AG04450 (cell line): ENCODE measurements around the gene GOSR2. TPM values are rescaled to one million over a fixed set of nuclear protein-coding genes. Genes with fewer than 3 reads are reported as not detected.

Source experiments
- CTCF ChIA-PET: fragments of 300-600, 350-600 bp; formaldehyde crosslinking; extraction: SDS; loops from one replicate; lab custom pipeline; 2022; ENCODE audit warnings: antibody characterized with exemption, inconsistent platforms; lab: Charles Lee
- POLR2A ChIA-PET: fragments of 350-600 bp; formaldehyde crosslinking; extraction: SDS; loops from one replicate; lab custom pipeline; 2021; ENCODE audit warnings: antibody characterized with exemption, inconsistent platforms; lab: Yijun Ruan, JAX
- DNase-seq: peaks from one replicate; pipeline ENCODE4 v3.0.0-alpha.2; 2011; ENCODE audit warnings: low read depth, low spot score
- H3K27ac ChIP-seq: one replicate; pipeline ENCODE4 v1.5.1; 2012; ENCODE audit warnings: low read depth, low read length, control low read depth
- H3K27me3 ChIP-seq: one replicate; pipeline ENCODE4 v1.6.0; 2012; ENCODE audit warnings: low read length; ENCODE audit not compliant: control insufficient read depth, insufficient read depth
- H3K4me3 ChIP-seq: 2 replicates; pipeline ENCODE4 v1.5.1; 2011; ENCODE audit warnings: mild to moderate bottlenecking, low read depth, low read length, control low read depth
- H3K9me3 ChIP-seq: 2 replicates; pipeline ENCODE4 v1.5.1; 2012; ENCODE audit warnings: low read length; ENCODE audit not compliant: control insufficient read depth, insufficient read depth
- CTCF ChIP-seq: IDR thresholded peaks from 2 replicates; pipeline ENCODE4 v1.5.1; 2011; ENCODE audit warnings: low read depth, low read length, control low read depth, inconsistent platforms
- polyA plus RNA-seq: library from polyadenylated mRNA; depleted of rRNA; stranded (reverse); fragments of >200 nt; gene quantifications from 2 replicates; pipeline ENCODE4 v1.2.3, GENCODE V29; 2011

GOSR2 gene
- polyA plus RNA-seq, 1 experiment, result 87.7 TPM

- no peak for DNase-seq
- Histone ChIP-seq H3K9me3 (no peaks in the 10 kb centered on the region; the same call in 1 of the 2 replicates), H3K4me3 (no peak overlapping the region), H3K27me3 (peaks cover 32% of the 10 kb centered on the region), H3K27ac (no peak overlapping the region)
- ChIA-PET CTCF (no interaction called here), POLR2A (no interaction called here)
- no peak for TF ChIP-seq CTCF
These were observed 48.8 kb downstream of the GOSR2 start for GRCh38 chr17:46971647-46972300.

- no peak for DNase-seq
- CTCF ChIA-PET, result no interaction called here
- H3K27ac ChIP-seq, result no peak overlapping the region
- no peak overlapping the region for H3K4me3 ChIP-seq
- TF ChIP-seq CTCF, result no peak
- H3K27me3 ChIP-seq, result peaks cover 32% of the 10 kb centered on the region
- H3K9me3 ChIP-seq, result no peaks in the 10 kb centered on the region; the same call in 1 of the 2 replicates
- POLR2A ChIA-PET, result no interaction called here
These were observed 49.4 kb downstream of the GOSR2 start for GRCh38 chr17:46972346-46972745.

DNA sequence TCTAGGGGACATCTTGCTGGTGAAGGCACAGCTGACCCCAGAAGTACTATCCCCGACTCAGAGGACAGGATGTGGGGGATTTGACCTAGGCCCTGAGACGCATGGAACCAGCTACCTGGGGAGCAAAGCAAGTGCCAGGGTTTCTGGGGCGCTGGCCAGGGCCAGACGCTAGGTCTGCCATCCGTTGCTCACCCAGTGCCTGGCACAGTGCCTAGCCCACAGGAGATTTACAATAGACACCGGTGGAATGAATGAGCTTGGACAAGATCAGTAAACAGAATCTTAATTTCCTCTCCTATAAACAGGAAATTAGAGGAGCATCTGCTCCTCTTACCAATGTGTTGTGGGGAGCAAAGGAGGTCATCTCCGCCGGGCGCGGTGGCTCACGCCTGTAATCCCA is 51.1 kb downstream of the GOSR2 start:
- peaks cover 40% of the 10 kb centered on the region for H3K27me3 ChIP-seq
- TF ChIP-seq CTCF, result no peak
- no peak overlapping the region for H3K4me3 ChIP-seq
- DNase-seq, result no peak
- ChIA-PET POLR2A (no interaction called here), CTCF (interaction anchor here (0.7 kb wide), 1 partner anchor 1334 kb away, joined by 4 read pairs; no protein-coding TSS in a partner anchor)
- no peaks in the 10 kb centered on the region; the same call in 1 of the 2 replicates for H3K9me3 ChIP-seq
- no peak overlapping the region for H3K27ac ChIP-seq

DNA sequence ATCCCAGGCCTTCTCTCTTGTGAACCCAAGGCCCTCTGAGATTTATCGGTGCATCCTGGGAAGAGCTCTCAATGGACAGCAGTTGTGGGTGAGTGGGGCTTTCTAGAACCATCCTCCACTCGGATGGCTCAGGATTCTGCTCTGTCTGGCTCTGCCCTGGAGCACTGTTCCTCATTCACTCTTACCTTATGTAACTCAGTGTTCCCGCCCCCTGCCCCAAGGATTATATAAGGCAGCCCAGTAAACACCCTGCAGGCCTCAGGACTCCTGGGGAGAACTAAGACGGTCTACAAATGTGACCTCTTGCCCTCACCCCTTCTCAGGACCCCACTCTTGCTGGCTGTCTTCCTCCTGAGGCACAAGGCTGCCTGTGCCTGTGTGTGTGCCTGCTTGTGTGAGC is 52.3 kb downstream of the GOSR2 start:
- no peak for TF ChIP-seq CTCF
- no peaks in the 10 kb centered on the region; the same call in 1 of the 2 replicates for H3K9me3 ChIP-seq
- DNase-seq, result no peak
- no peak overlapping the region for H3K4me3 ChIP-seq
- no peak overlapping the region for H3K27ac ChIP-seq
- peaks cover 42% of the 10 kb centered on the region for H3K27me3 ChIP-seq
- POLR2A ChIA-PET, result interaction anchor here (0.6 kb wide), 1 partner anchor 33 kb away, joined by 4 read pairs; no protein-coding TSS in a partner anchor
- CTCF ChIA-PET, result no interaction called here

DNA sequence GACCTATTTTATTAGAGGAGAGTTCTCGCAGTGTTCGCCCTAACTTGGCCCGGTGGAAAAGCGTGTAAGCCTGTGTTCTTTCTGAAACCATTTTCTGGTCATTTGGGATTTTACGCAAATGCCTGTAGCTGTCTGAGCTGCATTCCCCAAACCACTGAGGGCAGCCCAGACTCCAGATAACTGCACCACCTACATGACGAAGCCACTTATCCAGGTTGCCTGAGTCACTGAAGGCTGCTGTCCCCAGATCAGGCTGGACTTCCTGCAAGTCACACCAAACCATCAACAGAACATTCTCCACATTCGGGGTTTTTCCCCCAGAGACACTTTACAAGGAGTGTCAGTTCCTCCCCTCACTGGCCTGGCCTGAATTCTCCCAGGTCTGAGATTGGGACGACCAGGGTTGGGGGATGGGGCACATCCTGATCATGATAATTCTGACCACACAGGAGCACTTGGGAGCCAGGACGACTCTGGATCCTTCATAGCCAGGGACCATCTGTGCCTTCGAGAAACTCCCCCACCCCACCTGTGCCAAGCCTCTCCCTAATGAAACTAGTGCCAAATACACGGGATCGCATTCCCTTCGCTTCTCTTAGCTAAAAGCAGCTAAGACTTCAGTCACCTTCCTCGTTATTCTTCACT is 53.8 kb downstream of the GOSR2 start:
- POLR2A ChIA-PET, result no interaction called here
- Histone ChIP-seq H3K9me3 (no peaks in the 10 kb centered on the region; the same call in 1 of the 2 replicates), H3K27ac (no peak overlapping the region), H3K27me3 (peaks cover 47% of the 10 kb centered on the region), H3K4me3 (no peak overlapping the region)
- DNase-seq, result no peak
- CTCF ChIA-PET, result interaction anchor here (0.9 kb wide), 1 partner anchor 15 kb away, joined by 4 read pairs; no protein-coding TSS in a partner anchor
- TF ChIP-seq CTCF, result no peak
